Skeletal muscle tissue (tissue), 4 donors: ENCODE measurements around the gene CNTNAP5. TPM values are rescaled to one million over a fixed set of nuclear protein-coding genes. Genes with fewer than 3 reads are reported as not detected.

Experiments
- H3K27ac ChIP-seq: one replicate; pipeline ENCODE4 v1.7.0; 2013; ENCODE audit warnings: mild to moderate bottlenecking, low read depth, low read length, inconsistent platforms
- H3K27me3 ChIP-seq, 3 donors: one replicate each; pipeline ENCODE4 v1.7.0; 2013; ENCODE audit warnings: low read length in 3 of 3; ENCODE audit not compliant: control insufficient read depth in 3 of 3, insufficient read depth in 3 of 3
- H3K36me3 ChIP-seq, 3 donors: one replicate each; pipeline ENCODE4 v1.7.0; 2013; ENCODE audit warnings: low read length in 3 of 3; ENCODE audit not compliant: control insufficient read depth in 3 of 3, insufficient read depth in 3 of 3
- H3K4me1 ChIP-seq, 3 donors: one replicate each; pipeline ENCODE4 v1.7.0; 2013; ENCODE audit warnings: low read length in 3 of 3, mild to moderate bottlenecking in 3 of 3; ENCODE audit not compliant: control insufficient read depth in 3 of 3, insufficient read depth in 3 of 3
- H3K4me3 ChIP-seq, 3 donors: one replicate each; pipeline ENCODE4 v1.7.0; 2013; ENCODE audit warnings: low read length in 3 of 3
- H3K9ac ChIP-seq, 3 donors: one replicate each; pipeline ENCODE4 v1.7.0; 2013; ENCODE audit warnings: low read length in 3 of 3, mild to moderate bottlenecking in 3 of 3, moderate library complexity in 2 of 3, low read depth in 1 of 3
- H3K9me3 ChIP-seq, 3 donors: one replicate each; pipeline ENCODE4 v1.7.0; 2013; ENCODE audit warnings: low read length in 3 of 3; ENCODE audit not compliant: control insufficient read depth in 3 of 3
- total RNA-seq: library from RNA; depleted of rRNA; stranded (reverse); fragments of >200 nt; gene quantifications from one replicate; pipeline ENCODE4 v1.2.3, GENCODE V29; 2014
- donor health status: Osteomylitis.

Gene CNTNAP5
- not detected for total RNA-seq

DNA sequence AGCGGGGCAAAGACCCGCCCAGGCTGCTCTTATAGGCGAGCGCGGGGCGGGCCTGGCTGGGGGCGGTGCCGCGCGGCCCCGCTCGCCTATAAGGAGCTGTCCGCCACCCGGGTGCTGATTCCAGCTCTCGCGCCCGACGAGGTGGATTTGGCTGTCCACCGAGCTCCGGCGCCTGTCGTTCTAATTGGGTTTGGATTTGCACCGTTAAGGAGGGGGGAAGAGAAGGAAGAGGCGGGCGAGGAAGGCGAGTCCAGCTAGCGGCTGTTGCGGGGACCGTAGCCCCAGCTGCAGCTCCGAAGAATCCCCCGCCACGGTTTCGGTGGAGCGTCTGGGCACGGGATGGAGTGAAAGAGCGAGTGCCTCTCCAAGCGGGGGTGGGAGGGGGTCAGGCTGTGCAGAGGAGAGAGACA lies at the start of gene CNTNAP5:
CNTNAP5 (plus strand) TSS at position 117 of the 410 bp plus-strand sequence. CDS start 364 bp downstream, outside the sequence.
- Histone ChIP-seq H3K27me3 (peaks cover 23 to 32% (median 32%) of the 10 kb centered on the region in 3 donors), H3K4me1 (no peaks in the 10 kb centered on the region), H3K9ac (no peak within 1 kb of the TSS), H3K36me3 (no peaks in the 10 kb centered on the region), H3K27ac (no peak within 1 kb of the TSS), H3K4me3 (no peak within 1 kb of the TSS), H3K9me3 (peaks cover 0 to 2% (median 0%) of the 10 kb centered on the region in 3 donors)

DNA sequence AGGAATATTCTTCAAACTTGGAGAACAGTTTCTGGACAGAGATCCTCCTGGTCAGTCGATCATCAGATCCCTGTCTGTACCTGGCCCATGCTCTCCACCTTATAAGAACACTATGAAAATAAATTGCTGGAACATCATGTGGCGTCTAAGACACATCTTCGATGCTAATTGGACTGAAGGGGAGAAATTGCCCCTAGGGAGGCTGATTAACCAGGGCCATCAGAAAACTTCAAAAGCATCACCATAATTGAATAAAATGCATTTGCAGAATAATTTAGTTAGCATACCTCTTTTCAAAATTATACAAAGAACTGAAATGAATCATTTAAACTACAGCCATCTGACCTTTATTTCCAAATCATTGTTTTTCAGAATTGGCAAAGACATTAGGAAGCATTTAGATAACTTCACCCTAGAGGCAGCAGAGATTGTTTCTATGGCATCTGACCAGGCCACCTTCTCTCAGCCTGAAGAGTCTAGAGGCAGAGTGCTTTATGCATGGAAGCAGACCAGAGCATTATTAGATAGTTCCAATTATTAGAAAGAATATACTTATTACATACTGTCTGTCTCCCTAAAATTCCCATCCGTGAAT lies 48.9 kb upstream of the CNTNAP5 start:
- Histone ChIP-seq H3K9me3 (peaks cover 0 to 2% (median 0%) of the 10 kb centered on the region in 3 donors), H3K4me1 (no peaks in the 10 kb centered on the region), H3K27ac (no peak overlapping the region), H3K9ac (no peak overlapping the region), H3K27me3 (no peaks in the 10 kb centered on the region), H3K4me3 (no peak overlapping the region), H3K36me3 (no peaks in the 10 kb centered on the region)

- Histone ChIP-seq H3K4me3 (no peak overlapping the region), H3K27ac (no peak overlapping the region), H3K27me3 (no peaks in the 10 kb centered on the region), H3K9me3 (peaks cover 0 to 3% (median 0%) of the 10 kb centered on the region in 3 donors), H3K9ac (no peak overlapping the region), H3K4me1 (no peaks in the 10 kb centered on the region), H3K36me3 (no peaks in the 10 kb centered on the region)
These were observed 31.3 kb upstream of the CNTNAP5 start for GRCh38 chr2:123993728-123994323.

GRCh38 chr2:123999681-124000080 lies 25.4 kb upstream of the CNTNAP5 start:
- Histone ChIP-seq H3K27ac (no peak overlapping the region), H3K27me3 (no peaks in the 10 kb centered on the region), H3K4me3 (no peak overlapping the region), H3K36me3 (no peaks in the 10 kb centered on the region), H3K9me3 (no peaks in the 10 kb centered on the region), H3K4me1 (no peaks in the 10 kb centered on the region), H3K9ac (no peak overlapping the region)

DNA sequence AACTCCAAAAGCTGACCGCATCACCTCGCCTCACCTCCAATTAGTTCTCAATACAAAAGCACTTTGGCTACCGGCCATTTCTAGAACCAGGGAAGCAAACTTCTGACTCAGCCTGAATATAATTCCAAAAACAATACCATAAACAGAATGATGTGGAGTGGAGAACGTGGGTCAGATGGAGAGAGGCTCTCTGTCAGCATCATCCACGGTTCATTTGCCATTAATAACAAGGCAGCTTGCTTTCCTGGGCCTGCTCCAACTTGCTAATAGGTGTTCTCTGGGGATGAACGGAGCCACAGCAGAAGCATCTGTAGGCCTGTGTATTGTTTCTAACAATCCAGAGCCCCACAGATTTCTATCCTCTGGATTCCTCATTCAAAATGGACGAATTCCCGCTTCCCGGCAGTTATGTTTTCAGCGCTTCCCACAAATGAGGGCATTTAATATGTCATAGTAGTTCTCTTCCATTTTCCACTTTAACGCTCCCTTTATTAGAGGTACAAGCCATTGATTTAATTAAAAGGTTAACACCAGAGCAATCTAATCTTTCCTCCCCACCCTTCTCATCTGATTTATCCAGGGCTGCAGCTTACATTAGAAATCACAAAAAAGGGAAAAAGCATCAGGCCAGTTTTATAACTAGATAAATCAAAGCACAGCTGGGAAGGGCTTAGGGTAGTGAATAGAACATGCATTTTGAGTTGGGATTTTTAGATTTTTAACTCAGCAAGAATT lies 23.2 kb upstream of the CNTNAP5 start:
- no peaks in the 10 kb centered on the region for H3K27me3 ChIP-seq
- no peaks in the 10 kb centered on the region for H3K9me3 ChIP-seq
- no peak overlapping the region for H3K9ac ChIP-seq
- no peaks in the 10 kb centered on the region for H3K36me3 ChIP-seq
- no peak overlapping the region for H3K27ac ChIP-seq
- H3K4me3 ChIP-seq: no peak overlapping the region
- no peaks in the 10 kb centered on the region for H3K4me1 ChIP-seq

DNA sequence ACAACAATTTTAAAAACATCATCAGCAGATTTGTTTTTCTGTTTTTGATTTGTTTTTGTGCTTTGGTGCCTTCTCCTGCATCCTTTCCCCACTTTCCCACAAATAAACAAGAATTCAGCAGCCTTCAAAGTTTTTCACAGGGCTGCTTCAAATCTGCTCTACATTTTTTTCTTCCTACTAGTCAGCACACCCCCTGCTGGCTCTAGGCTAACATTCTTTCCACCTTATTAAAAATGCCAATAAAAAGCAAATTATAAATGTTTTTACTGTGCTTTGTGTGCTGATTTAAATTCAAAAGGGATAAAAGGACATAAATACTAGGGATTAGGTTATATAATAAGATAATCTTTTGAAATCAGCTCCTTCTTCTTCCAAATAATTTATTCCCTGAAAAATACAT lies 6.2 kb upstream of the CNTNAP5 start:
- Histone ChIP-seq H3K4me3 (no peak overlapping the region), H3K27ac (no peak overlapping the region), H3K4me1 (no peaks in the 10 kb centered on the region), H3K9me3 (no peaks in the 10 kb centered on the region), H3K36me3 (no peaks in the 10 kb centered on the region), H3K27me3 (peaks cover 3 to 10% (median 4%) of the 10 kb centered on the region in 3 donors), H3K9ac (no peak overlapping the region)

GRCh38 chr2:124024561-124025170 lies 421 bp upstream of the CNTNAP5 start:
- Histone ChIP-seq H3K9ac (no peak overlapping the region), H3K36me3 (no peaks in the 10 kb centered on the region), H3K9me3 (peaks cover 0 to 2% (median 0%) of the 10 kb centered on the region in 3 donors), H3K27me3 (peaks cover 23 to 32% (median 32%) of the 10 kb centered on the region in 3 donors), H3K27ac (no peak overlapping the region), H3K4me3 (no peak overlapping the region), H3K4me1 (no peaks in the 10 kb centered on the region)

- no peaks in the 10 kb centered on the region for H3K4me1 ChIP-seq
- H3K27ac ChIP-seq: no peak overlapping the region
- H3K9ac ChIP-seq: no peak overlapping the region
- peaks cover 23 to 32% (median 32%) of the 10 kb centered on the region in 3 donors for H3K27me3 ChIP-seq
- H3K9me3 ChIP-seq: peaks cover 0 to 2% (median 0%) of the 10 kb centered on the region in 3 donors
- H3K4me3 ChIP-seq: no peak overlapping the region
- H3K36me3 ChIP-seq: no peaks in the 10 kb centered on the region
These were observed 876 bp downstream of the CNTNAP5 start for GRCh38 chr2:124025891-124026434.

DNA sequence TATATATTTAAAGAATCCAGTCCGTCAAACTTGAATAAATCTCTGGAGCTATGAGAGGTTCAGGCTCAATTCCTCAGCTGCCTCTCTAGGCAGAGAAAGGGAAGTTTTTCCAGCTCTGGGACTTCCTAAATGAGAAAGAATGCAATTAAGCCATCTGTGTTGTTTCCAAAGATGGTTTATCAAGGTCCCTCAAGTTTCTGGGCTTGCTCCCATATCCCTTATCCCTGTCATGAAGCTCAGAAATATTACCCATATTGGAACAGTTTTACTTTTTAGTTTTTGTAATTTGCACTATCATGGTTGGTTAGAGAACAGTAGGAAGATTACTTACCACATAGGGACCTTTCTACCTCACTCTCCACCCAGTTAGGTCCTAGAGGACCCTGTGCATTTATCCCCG lies 1.4 kb downstream of the CNTNAP5 start:
- Histone ChIP-seq H3K27me3 (peaks cover 23 to 32% (median 30%) of the 10 kb centered on the region in 3 donors), H3K9ac (no peak overlapping the region), H3K36me3 (no peaks in the 10 kb centered on the region), H3K27ac (no peak overlapping the region), H3K4me3 (no peak overlapping the region), H3K9me3 (peaks cover 0 to 2% (median 0%) of the 10 kb centered on the region in 3 donors), H3K4me1 (no peaks in the 10 kb centered on the region)
